Activated naive CD4-positive, alpha-beta T cell treated with anti-CD3 and anti-CD28 coated beads, Interleukin-2, amount 50 U/mL, for 24 hours (primary cell): ENCODE measurements around the gene TPTE.
"Not testable (repeated sequence)": the region's sequence is repeated elsewhere in the genome, so short reads cannot be mapped to it uniquely, and the experiment has no call there.

ENCODE experiments used
- H3K27ac Mint-ChIP-seq: one replicate; pipeline ENCODE4 v1.8.0; 2021; ENCODE audit warnings: mild to moderate bottlenecking, mixed read lengths
- H3K27me3 Mint-ChIP-seq: one replicate; pipeline ENCODE4 v1.8.0; 2021; ENCODE audit warnings: mixed read lengths
- H3K36me3 Mint-ChIP-seq: one replicate; pipeline ENCODE4 v1.8.0; 2021; ENCODE audit warnings: mixed read lengths
- H3K4me1 Mint-ChIP-seq: one replicate; pipeline ENCODE4 v1.8.0; 2021; ENCODE audit warnings: mixed read lengths
- H3K4me3 Mint-ChIP-seq: one replicate; pipeline ENCODE4 v1.8.0; 2021; ENCODE audit warnings: mild to moderate bottlenecking, mixed read lengths
- H3K9me3 Mint-ChIP-seq: one replicate; pipeline ENCODE4 v1.8.0; 2021; ENCODE audit warnings: mixed read lengths

Gene TPTE

GRCh38 chr21:10575311-10575667 lies 53.9 kb downstream of the TPTE start:
- no peaks in the 10 kb centered on the region for H3K4me1 Mint-ChIP-seq
- peaks cover 10% of the 10 kb centered on the region for H3K9me3 Mint-ChIP-seq
- no peak overlapping the region for H3K27ac Mint-ChIP-seq
- H3K27me3 Mint-ChIP-seq = no peaks in the 10 kb centered on the region
- H3K4me3 Mint-ChIP-seq = no peak overlapping the region
- no peaks in the 10 kb centered on the region for H3K36me3 Mint-ChIP-seq

- not testable (repeated sequence) for H3K9me3 Mint-ChIP-seq, H3K4me1 Mint-ChIP-seq, H3K4me3 Mint-ChIP-seq, H3K27me3 Mint-ChIP-seq, H3K27ac Mint-ChIP-seq, H3K36me3 Mint-ChIP-seq
Observed at GRCh38 chr21:10578910-10579309, 57.5 kb downstream of the TPTE start.

GRCh38 chr21:10589115-10589514 lies 67.7 kb downstream of the TPTE start:
- H3K27me3 Mint-ChIP-seq, H3K4me3 Mint-ChIP-seq, H3K4me1 Mint-ChIP-seq, H3K36me3 Mint-ChIP-seq, H3K27ac Mint-ChIP-seq, H3K9me3 Mint-ChIP-seq: not testable (repeated sequence)

GRCh38 chr21:10607074-10607473 lies 85.7 kb downstream of the TPTE start:
- not testable (repeated sequence) for H3K4me3 Mint-ChIP-seq, H3K36me3 Mint-ChIP-seq, H3K27ac Mint-ChIP-seq, H3K4me1 Mint-ChIP-seq, H3K27me3 Mint-ChIP-seq, H3K9me3 Mint-ChIP-seq

- H3K4me1 Mint-ChIP-seq, H3K9me3 Mint-ChIP-seq, H3K4me3 Mint-ChIP-seq, H3K27me3 Mint-ChIP-seq, H3K27ac Mint-ChIP-seq, H3K36me3 Mint-ChIP-seq: not testable (repeated sequence)
Observed at GRCh38 chr21:10614285-10614684, 92.9 kb downstream of the TPTE start.

- H3K36me3 Mint-ChIP-seq, H3K9me3 Mint-ChIP-seq, H3K27ac Mint-ChIP-seq, H3K27me3 Mint-ChIP-seq, H3K4me3 Mint-ChIP-seq, H3K4me1 Mint-ChIP-seq: not testable (repeated sequence)
Observed at GRCh38 chr21:10616061-10616460, 94.7 kb downstream of the TPTE start.

GRCh38 chr21:10616535-10616934 lies 95.2 kb downstream of the TPTE start:
- H3K36me3 Mint-ChIP-seq = no peaks in the 10 kb centered on the region
- no peak overlapping the region for H3K4me3 Mint-ChIP-seq
- no peak overlapping the region for H3K27ac Mint-ChIP-seq

GRCh38 chr21:10617133-10617752 lies 95.9 kb downstream of the TPTE start:
- H3K9me3 Mint-ChIP-seq, H3K4me1 Mint-ChIP-seq, H3K36me3 Mint-ChIP-seq, H3K4me3 Mint-ChIP-seq, H3K27me3 Mint-ChIP-seq, H3K27ac Mint-ChIP-seq: not testable (repeated sequence)

More at GRCh38 chr21:10616535-10616934, 95.2 kb downstream of the TPTE start:
- Mint-ChIP-seq H3K9me3 (peaks cover 5% of the 10 kb centered on the region), H3K27me3 (no peaks in the 10 kb centered on the region), H3K4me1 (no peaks in the 10 kb centered on the region)

GRCh38 chr21:10627316-10627863 lies 106.0 kb downstream of the TPTE start:
- Mint-ChIP-seq H3K27me3 (no peaks in the 10 kb centered on the region), H3K4me1 (no peaks in the 10 kb centered on the region), H3K4me3 (no peak overlapping the region), H3K27ac (no peak overlapping the region), H3K9me3 (no peaks in the 10 kb centered on the region), H3K36me3 (no peaks in the 10 kb centered on the region)

- H3K4me3 Mint-ChIP-seq, H3K4me1 Mint-ChIP-seq, H3K36me3 Mint-ChIP-seq, H3K9me3 Mint-ChIP-seq, H3K27ac Mint-ChIP-seq, H3K27me3 Mint-ChIP-seq: not testable (repeated sequence)
Observed at GRCh38 chr21:10629239-10629638, 107.9 kb downstream of the TPTE start.

- H3K4me1 Mint-ChIP-seq, H3K4me3 Mint-ChIP-seq, H3K27me3 Mint-ChIP-seq, H3K27ac Mint-ChIP-seq, H3K9me3 Mint-ChIP-seq, H3K36me3 Mint-ChIP-seq: not testable (repeated sequence)
Observed at GRCh38 chr21:10630829-10631228, 109.4 kb downstream of the TPTE start.

- H3K4me1 Mint-ChIP-seq, H3K4me3 Mint-ChIP-seq, H3K27me3 Mint-ChIP-seq, H3K27ac Mint-ChIP-seq, H3K9me3 Mint-ChIP-seq, H3K36me3 Mint-ChIP-seq: not testable (repeated sequence)
Observed at GRCh38 chr21:10631316-10631715, 109.9 kb downstream of the TPTE start.

- H3K9me3 Mint-ChIP-seq, H3K36me3 Mint-ChIP-seq, H3K27me3 Mint-ChIP-seq, H3K27ac Mint-ChIP-seq, H3K4me3 Mint-ChIP-seq, H3K4me1 Mint-ChIP-seq: not testable (repeated sequence)
Observed at GRCh38 chr21:10638144-10638543, 116.8 kb downstream of the TPTE start.

GRCh38 chr21:10639123-10639522 lies 117.7 kb downstream of the TPTE start:
- Mint-ChIP-seq H3K4me1 (no peaks in the 10 kb centered on the region), H3K4me3 (no peak overlapping the region), H3K27ac (no peak overlapping the region), H3K36me3 (no peaks in the 10 kb centered on the region), H3K9me3 (no peaks in the 10 kb centered on the region), H3K27me3 (no peaks in the 10 kb centered on the region)

GRCh38 chr21:10639746-10640145 lies 118.4 kb downstream of the TPTE start:
- not testable (repeated sequence) for H3K9me3 Mint-ChIP-seq, H3K4me1 Mint-ChIP-seq, H3K27ac Mint-ChIP-seq, H3K36me3 Mint-ChIP-seq, H3K27me3 Mint-ChIP-seq, H3K4me3 Mint-ChIP-seq

GRCh38 chr21:10640446-10640845 lies 119.1 kb downstream of the TPTE start:
- Mint-ChIP-seq H3K36me3 (no peaks in the 10 kb centered on the region), H3K9me3 (no peaks in the 10 kb centered on the region), H3K4me1 (no peaks in the 10 kb centered on the region), H3K27me3 (no peaks in the 10 kb centered on the region), H3K27ac (no peak overlapping the region), H3K4me3 (no peak overlapping the region)

GRCh38 chr21:10641107-10641506 lies 119.7 kb downstream of the TPTE start:
- no peaks in the 10 kb centered on the region for H3K36me3 Mint-ChIP-seq
- H3K9me3 Mint-ChIP-seq = no peaks in the 10 kb centered on the region
- no peaks in the 10 kb centered on the region for H3K27me3 Mint-ChIP-seq
- H3K27ac Mint-ChIP-seq = no peak overlapping the region
- H3K4me3 Mint-ChIP-seq = no peak overlapping the region
- no peaks in the 10 kb centered on the region for H3K4me1 Mint-ChIP-seq
